HepG2 (cell line): ENCODE measurements around the gene GLB1L. TPM values are rescaled to one million over a fixed set of nuclear protein-coding genes. Genes with fewer than 3 reads are reported as not detected.

Experiments
- E2F5 ChIP-seq: sonication (generic); formaldehyde crosslinking; conservative IDR thresholded peaks from 2 replicates; pipeline ENCODE4 v1.4.0; 2020; ENCODE audit warnings: missing genetic modification reagents
- ETV6 ChIP-seq: sonication (generic); formaldehyde crosslinking; conservative IDR thresholded peaks from 2 replicates; pipeline ENCODE4 v1.4.0; 2020; ENCODE audit warnings: missing genetic modification reagents
- GPBP1L1 ChIP-seq: sonication (generic); formaldehyde crosslinking; IDR thresholded peaks from 2 replicates; pipeline ENCODE4 v1.5.0; 2020; ENCODE audit warnings: mild to moderate bottlenecking, missing genetic modification reagents
- NFATC3 ChIP-seq: sonication (generic); formaldehyde crosslinking; IDR thresholded peaks from 2 replicates; pipeline ENCODE4 v1.5.1; 2020; ENCODE audit warnings: mild to moderate bottlenecking, missing genetic modification reagents
- NFKBIZ ChIP-seq: IDR thresholded peaks from 2 replicates; pipeline ENCODE4 v1.6.1; 2018; ENCODE audit warnings: missing genetic modification reagents, missing compliant biosample characterization
- PATZ1 ChIP-seq: sonication (generic); formaldehyde crosslinking; IDR thresholded peaks from 2 replicates; pipeline ENCODE4 v1.4.0; 2020; ENCODE audit warnings: missing genetic modification reagents
- PBX2 ChIP-seq: IDR thresholded peaks from 2 replicates; pipeline ENCODE4 v1.6.1; 2016; ENCODE audit warnings: control low read depth
- PHF21A ChIP-seq: sonication (generic); formaldehyde crosslinking; IDR thresholded peaks from 2 replicates; pipeline ENCODE4 v1.5.0; 2020; ENCODE audit warnings: mild to moderate bottlenecking, missing genetic modification reagents
- RXRA ChIP-seq: sonication (generic); formaldehyde crosslinking; IDR thresholded peaks from 2 replicates; pipeline ENCODE4 v1.5.1; 2020; ENCODE audit warnings: missing genetic modification reagents
- SUZ12 ChIP-seq: fragments of 150-350 bp; IDR thresholded peaks from 2 replicates; pipeline ENCODE4 v1.6.1; 2014; ENCODE audit warnings: low read depth, low read length
- ZBTB3 ChIP-seq: sonication (generic); formaldehyde crosslinking; IDR thresholded peaks from 2 replicates; pipeline ENCODE4 v1.4.0; 2020; ENCODE audit warnings: low read depth, mild to moderate bottlenecking, moderate library complexity, missing genetic modification reagents, borderline replicate concordance
- ZFX ChIP-seq: sonication (generic); formaldehyde crosslinking; IDR thresholded peaks from 2 replicates; pipeline ENCODE4 v1.4.0; 2020; ENCODE audit warnings: mild to moderate bottlenecking, low read depth, missing genetic modification reagents, moderate library complexity
- ZNF354B ChIP-seq: sonication (generic); formaldehyde crosslinking; IDR thresholded peaks from 2 replicates; pipeline ENCODE4 v1.8.0; 2022; ENCODE audit warnings: mild to moderate bottlenecking, missing genetic modification reagents
- ZNF530 ChIP-seq: sonication (generic); formaldehyde crosslinking; IDR thresholded peaks from 2 replicates; pipeline ENCODE4 v1.5.0; 2020; ENCODE audit warnings: low read depth, mild to moderate bottlenecking, missing genetic modification reagents
- ZNF704 ChIP-seq: sonication (generic); formaldehyde crosslinking; IDR thresholded peaks from 2 replicates; pipeline ENCODE4 v1.8.1; 2023; ENCODE audit warnings: mild to moderate bottlenecking, inconsistent platforms, moderate library complexity, missing genetic modification reagents, borderline replicate concordance
- ZNF740 ChIP-seq: sonication (generic); formaldehyde crosslinking; IDR thresholded peaks from 2 replicates; pipeline ENCODE4 v1.4.0; 2020; ENCODE audit warnings: missing genetic modification reagents
- ZNF800 ChIP-seq: sonication (generic); formaldehyde crosslinking; IDR thresholded peaks from 2 replicates; pipeline ENCODE4 v1.4.0; 2020; ENCODE audit warnings: missing genetic modification reagents
- ZSCAN21 ChIP-seq: sonication (generic); formaldehyde crosslinking; IDR thresholded peaks from 2 replicates; pipeline ENCODE4 v1.8.0; 2022; ENCODE audit warnings: mild to moderate bottlenecking, missing genetic modification reagents, moderate library complexity, borderline replicate concordance
- polyA plus RNA-seq, 8 experiments: library from polyadenylated mRNA; depleted of rRNA in 3 of 8; stranded (reverse) in 7 of 8; unstranded in 1 of 8; fragments of >200 nt; fragmentation: Illumina TruSeq in 4 of 8; extraction: Trizol in 4 of 8; gene quantifications; 2 replicates each; pipeline versions ENCODE4 v1.2.1 to v1.2.3, GENCODE V29; 2011 to 2016; ENCODE audit warnings: low read depth in 4 of 8, missing spikeins in 1 of 8, mixed read lengths in 1 of 8; ENCODE audit not compliant: insufficient read depth in 1 of 8
- total RNA-seq, 5 experiments: library from RNA; depleted of rRNA; stranded (reverse); fragments of >200 nt; fragmentation: Illumina TruSeq; extraction: Trizol; gene quantifications; 2 replicates each; pipeline ENCODE4 v1.2.3, GENCODE V29; 2016; ENCODE audit warnings: low read depth in 1 of 5

The GLB1L gene
- total and polyA plus RNA-seq, 2 of the 13 experiments (the other 11 are each of a cell fraction or from before 2014, with no cell fraction given): 6.8 to 7.3 TPM

- peak; percentile 73 for TF ChIP-seq ZNF704
- no peak for TF ChIP-seq NFKBIZ (CRISPR knock-in tag)
- no peak; the same call in 1 of the 2 replicates for TF ChIP-seq ZNF740 (CRISPR knock-in tag)
- TF ChIP-seq ZSCAN21 (CRISPR knock-in tag): peak; percentile 98
- TF ChIP-seq ETV6: peak; percentile 94
- TF ChIP-seq RXRA (CRISPR knock-in tag): peak; percentile 80
- peak; percentile 69; the same call in 1 of the 2 replicates for TF ChIP-seq PHF21A (CRISPR knock-in tag)
- peak; percentile 79 for TF ChIP-seq NFATC3
- TF ChIP-seq ZBTB3 (CRISPR knock-in tag): no peak
- peak; percentile 98; the same call in 1 of the 2 replicates for TF ChIP-seq ZNF354B
- no peak for TF ChIP-seq SUZ12
- peak; percentile 95 for TF ChIP-seq E2F5 (CRISPR knock-in tag)
- TF ChIP-seq GPBP1L1 (CRISPR knock-in tag): no peak
- no peak for TF ChIP-seq ZNF530
- peak; percentile 92 for TF ChIP-seq PATZ1 (CRISPR knock-in tag)
- TF ChIP-seq ZNF800 (CRISPR knock-in tag): peak; percentile 80; the same call in 1 of the 2 replicates
- TF ChIP-seq PBX2 (CRISPR knock-in tag): no peak
- peak; percentile 98 for TF ChIP-seq ZFX (CRISPR knock-in tag)
These were observed 26.2 kb downstream of the GLB1L start, which contains the start of gene ABCB6 (continued) for GRCh38 chr2:219218732-219219701.
